ENCODE results near the gene XRN2.
"Not testable (repeated sequence)": the region's sequence is repeated elsewhere in the genome, so short reads cannot be mapped to it uniquely, and the experiment has no call there.

The XRN2 gene

DNA sequence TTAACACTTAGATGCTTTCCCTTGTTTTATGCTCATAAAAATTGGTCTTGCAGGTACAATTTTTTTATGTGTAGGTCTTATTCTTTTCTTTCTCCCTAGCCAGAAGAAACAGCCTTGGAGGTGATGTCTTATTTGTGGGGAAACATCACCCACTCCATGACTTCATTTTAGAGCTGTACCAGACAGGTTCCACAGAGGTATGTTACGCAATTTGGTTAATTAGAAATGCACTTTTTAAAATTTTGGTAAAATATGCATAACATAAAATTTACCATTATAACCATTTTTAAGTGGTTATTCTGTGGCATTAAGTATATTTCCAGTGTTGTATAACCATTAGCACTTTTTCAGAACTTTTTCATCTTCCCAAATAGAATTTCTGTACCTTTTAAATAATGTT lies 52.9 kb downstream of the XRN2 start:
- no peak for DNase-seq

DNA sequence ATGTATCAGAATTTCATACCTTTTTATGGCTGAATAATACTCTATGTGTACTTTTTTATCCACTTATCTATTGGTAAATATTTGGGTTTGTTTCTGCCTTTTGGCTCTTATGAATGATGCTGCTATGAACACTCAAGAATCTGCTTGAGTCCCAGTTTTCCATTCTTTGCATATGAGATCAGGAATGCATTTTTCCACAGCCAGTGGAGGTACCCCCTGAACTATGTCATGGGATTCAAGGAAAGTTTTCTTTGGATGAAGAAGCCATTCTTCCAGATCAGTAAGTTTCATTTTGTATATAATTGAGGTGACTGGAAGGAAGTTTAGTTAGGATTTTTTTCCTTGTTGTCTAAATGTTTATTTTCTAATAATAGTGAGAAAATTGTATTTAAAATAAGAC lies 53.3 kb downstream of the XRN2 start:
- DNase-seq, result no peak

DNA sequence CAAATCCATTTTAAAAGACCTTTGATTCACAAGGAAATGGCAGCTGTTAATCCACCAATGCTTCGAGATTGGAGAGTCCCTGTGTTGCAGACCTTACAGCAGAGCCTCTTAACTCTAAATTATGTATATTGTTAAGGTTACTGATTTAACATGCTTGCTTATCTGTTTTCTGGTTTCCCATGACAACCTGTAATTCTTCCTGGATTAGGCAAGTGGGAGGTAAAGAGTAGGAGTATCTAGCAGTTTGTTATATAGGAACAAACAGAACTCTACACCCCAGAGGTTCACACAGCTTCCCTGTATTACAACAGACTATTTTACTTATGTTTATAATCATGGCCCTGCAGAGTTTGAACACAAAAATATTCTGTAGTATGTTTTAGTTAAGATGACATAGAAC lies 54.7 kb downstream of the XRN2 start:
- no peak for DNase-seq

DNA sequence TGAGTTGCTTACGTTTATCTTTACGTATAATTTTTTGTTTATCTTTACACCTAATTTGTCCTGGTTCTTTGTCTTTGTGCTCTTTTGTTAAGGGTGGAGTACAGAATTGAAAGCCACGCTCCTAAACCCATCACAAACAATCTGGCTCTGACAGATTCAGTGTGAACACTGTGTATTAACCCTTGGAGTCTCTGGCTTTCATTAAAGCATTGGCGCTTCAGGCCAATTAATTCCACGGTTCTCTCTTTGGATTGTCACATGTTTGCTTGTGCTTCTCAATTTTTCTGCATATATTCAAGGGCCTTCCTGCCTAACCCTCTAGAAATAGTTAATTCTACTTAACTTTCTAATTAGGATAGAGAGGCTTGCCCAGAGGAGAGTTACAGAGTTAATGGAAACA lies 55.6 kb downstream of the XRN2 start:
- DNase-seq, result no peak

DNA sequence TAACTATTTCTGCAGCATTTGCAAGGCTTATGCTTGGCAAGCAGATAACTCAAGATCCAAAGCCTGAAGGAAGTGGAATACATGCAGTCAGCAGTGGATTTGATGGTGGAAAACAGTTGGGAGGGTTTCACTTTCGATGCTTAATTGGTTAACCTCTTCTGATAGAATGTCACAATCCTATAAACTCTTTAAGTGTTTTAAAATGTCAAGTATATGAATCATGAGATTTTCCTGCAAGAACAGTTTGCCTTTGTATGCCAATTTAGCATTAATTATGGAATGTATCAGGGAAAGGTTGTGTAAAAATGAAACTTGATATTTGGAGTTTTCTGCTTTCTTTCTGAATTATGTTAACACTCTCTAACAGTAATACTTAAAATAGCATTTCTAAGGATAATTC lies 57.6 kb downstream of the XRN2 start:
- no peak for DNase-seq

DNA sequence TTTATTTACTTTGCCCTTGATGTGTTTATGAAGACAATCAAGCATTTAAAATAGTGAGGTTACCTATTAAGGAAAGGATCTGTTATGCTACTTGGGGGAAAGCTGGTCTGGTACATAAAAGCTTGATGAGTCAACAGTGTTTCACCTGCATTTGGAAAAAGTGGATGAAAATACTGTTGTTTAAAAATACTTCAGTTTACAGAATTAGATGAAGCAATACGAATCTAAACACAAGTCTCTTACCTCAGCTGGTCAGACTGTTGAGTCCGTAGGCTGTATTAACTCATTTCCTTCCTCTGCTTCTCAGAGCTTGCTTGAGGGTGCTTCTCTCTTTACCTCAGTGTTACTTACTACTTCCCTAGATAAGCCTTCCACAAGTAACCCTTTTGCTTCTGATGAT lies 58.1 kb downstream of the XRN2 start:
- no peak for DNase-seq

DNA sequence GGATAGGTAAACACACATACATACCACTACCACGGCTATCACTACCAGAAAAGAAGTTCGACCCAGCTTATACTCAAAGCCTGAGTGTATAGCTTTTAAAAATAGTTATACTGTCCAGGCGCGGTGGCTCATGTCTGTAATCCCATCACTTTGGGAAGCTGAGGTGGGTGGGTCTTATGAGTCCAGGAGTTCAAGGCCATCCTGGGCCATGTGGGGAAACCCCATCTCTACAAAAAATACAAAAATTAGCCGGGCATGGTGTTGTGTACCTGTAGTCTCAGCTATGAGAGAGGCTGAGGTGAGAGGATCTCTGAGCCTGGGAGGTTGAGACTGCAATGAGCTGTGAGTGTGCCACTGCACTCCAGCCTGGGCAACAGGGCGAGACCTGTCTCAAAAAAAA lies 61.3 kb downstream of the XRN2 start:
- no peak for DNase-seq

DNA sequence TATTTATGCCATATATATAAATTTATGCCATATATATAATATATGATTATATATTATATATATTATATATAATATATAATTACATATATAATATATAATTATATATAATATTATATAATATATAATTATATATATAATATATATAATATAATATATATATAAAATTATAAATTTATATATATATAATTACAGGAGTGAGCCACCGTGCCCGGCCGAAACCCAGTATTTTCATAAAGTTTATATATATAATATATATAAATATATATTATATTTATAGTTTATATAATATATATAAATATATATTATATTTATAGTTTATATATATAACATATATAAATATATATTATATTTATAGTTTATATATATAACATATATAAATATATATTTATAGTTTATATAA lies 62.6 kb downstream of the XRN2 start:
- no peak for DNase-seq

DNA sequence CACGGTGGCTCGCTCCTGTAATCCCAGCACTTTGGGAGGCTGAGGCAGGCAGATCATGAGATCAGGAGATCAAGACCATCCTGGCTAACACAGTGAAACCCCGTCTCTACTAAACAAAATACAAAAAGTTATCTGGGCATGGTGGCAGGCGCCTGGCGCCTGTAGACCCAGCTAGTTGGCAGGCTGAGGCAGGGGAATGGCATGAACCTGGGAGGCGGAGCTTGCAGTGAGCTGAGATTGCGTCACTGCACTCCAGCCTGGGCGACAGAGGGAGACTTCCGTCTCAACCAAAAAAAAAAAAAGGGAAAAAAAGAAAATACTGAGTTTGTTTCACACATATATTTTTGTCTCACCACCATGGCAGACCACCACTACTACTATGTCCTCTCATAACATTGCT lies 63.1 kb downstream of the XRN2 start:
- DNase-seq, result not testable (repeated sequence)

DNA sequence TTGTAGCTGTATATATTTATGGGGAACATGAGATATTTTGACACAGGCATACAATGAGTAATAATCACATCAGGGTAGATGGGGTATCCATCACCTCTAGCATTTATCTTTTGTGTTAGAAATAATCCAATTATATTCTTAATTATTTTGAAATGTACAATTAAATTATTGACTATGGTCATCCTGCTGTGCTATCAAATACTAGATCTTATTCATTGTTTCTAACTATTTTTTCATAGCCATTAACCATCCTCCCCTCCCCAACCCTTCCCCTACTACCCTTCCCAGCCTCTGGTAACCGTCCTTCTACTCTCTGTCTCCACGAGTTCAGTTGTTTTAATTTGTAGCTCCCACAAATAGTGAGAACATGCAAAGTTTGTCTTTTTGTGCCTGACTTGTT lies 65.7 kb downstream of the XRN2 start:
- DNase-seq, result no peak

DNA sequence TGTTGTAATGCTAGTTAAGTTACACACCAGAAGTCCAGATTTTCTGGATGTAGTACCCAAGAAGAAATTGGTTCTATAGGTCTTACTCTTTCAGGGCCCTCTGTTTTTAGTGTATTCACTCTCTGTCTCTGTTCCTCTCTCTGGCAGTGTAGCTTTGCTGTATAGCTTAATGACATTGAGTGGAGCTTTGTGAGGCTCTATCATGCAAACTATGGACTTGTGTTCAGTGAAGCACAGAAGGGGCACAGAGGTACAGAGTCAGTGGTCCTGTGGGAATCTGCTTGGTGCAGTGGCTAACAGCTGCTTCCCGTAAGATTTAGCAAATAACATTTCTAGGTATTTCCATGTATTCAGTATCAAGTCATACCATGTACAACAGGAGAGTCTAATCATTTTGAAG lies 68.1 kb downstream of the XRN2 start:
- DNase-seq, result no peak

DNA sequence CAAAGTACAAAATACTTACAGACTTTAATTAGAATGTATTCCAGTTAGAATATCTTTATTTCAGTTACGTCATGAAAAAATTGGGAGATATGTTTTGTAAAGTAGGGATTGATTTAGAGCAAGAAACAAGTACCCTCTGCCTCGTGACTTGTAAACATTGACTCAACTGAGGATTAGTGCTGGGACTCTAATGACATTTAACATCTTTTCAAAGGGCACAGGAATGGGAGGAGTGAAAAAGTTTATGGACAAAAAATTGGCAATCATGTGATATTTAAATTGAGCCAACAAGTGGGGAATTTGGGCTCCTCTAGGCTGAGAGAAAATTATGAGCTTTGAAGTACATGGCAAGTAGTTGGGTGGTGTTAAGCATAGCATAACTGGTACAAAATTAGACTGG lies 68.9 kb downstream of the XRN2 start:
- no peak for DNase-seq

DNA sequence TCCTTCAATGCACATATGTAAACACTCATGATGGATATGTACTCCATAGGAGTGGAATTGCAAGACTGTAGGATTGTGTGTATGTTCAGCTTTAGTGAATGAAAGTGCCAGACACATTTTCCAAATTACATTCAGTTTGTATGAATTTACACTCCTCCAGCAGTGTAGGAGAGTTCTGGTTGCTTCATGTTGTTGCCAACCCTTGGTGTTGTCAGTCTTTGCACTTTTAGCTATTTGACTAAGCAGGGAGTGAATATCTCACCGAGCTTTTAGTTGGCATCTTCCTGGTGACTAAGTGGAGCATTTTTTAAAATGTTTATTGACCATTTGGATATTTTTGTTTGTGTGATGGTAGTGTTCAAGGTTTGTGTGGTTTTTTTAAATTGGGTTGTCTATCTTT lies 70.3 kb downstream of the XRN2 start:
- DNase-seq, result no peak

DNA sequence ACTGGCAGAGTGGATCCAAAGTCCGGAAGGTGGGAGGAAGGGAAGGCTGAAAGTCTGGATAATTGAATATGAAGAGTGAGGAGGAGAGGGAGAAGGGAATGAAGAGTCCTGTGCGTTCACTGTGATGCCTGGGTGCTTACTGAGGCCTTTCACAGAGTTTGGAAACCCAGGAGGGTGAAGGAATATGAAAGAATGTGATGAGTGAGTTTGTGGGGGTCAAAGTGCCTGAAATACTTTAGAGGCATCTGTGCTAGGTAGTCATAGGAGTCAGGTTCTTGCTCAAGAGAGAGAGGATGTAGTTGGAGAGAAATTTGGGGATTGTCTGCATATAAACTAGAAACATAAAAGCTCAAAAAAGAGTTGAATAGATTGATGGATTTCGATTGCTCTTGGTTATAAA lies 73.5 kb downstream of the XRN2 start:
- no peak for DNase-seq

DNA sequence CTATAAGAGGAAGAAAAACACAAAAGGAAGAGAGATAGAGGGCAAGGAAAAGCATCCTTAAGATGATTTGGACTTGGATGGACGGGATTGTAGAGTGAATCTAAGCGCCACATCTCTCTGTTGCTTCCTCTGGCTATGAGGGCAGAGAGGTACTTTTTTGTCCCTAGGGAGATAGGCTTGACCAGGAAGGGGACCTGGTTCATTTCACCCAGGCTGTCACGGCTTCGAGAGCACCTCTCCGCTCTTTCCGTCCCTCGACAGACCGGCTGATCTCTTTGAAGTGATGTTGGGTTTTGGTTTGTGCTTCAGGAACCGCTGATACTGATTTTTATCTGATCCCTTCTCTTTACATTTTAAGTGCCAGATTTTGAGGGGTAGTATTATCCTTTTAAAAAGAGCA lies 74.6 kb downstream of the XRN2 start:
- no peak for DNase-seq

DNA sequence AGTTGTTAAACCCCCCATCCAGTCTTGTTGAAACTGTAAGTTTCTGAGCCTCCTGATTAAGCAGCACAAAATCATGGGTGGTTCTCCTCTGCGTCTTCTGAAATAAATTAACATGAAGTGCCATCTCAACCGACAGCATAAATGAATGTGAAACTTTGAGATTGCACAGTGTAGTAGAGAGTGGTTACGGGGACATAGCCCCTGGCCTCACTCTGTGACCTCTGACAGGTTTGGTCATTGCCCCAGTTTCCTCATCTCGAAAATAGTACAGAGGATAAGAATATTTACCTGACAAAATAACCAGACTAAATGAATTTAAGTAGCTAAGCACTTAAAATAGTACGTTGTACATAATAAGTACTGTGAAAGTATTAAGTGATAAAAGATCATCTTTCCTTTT lies 75.1 kb downstream of the XRN2 start:
- no peak for DNase-seq

DNA sequence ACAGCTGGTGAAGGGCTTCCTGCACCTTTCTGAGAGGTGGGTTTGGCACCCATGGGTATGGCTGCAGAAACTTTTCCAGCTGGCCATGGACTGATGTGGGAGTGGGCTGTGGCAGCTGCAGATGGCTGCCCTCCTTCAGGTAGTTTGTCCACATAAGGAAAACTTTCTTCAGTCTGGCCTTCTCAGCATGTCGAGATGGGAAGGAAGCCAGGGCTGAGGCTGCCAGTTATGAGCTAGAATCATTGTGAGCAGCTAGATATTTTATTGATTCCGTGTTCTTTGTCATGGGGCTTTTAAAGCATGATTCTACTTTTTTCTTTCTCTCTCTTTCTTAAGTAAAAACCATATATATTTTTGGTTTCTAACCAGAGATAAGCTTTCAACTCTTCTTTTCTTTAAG lies 77.6 kb downstream of the XRN2 start:
- DNase-seq, result no peak

DNA sequence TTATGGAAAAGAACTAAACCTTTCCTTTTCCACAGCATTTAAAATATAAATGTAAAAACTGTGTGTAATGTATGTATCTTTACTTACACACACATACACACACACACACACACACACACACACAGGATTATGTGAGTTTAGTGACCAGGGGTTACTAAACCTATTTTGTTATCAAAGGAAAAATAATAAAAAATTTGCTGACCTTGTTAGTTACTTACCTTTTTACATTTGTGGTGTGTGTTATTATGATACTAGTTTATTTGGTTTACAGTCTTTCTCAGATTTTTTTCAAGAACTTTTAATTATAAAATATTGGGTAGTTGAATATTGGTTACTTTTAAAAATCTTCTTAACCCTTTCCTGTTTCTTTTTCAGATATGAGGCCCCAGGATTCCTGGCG lies 78.5 kb downstream of the XRN2 start:
- DNase-seq, result no peak

DNA sequence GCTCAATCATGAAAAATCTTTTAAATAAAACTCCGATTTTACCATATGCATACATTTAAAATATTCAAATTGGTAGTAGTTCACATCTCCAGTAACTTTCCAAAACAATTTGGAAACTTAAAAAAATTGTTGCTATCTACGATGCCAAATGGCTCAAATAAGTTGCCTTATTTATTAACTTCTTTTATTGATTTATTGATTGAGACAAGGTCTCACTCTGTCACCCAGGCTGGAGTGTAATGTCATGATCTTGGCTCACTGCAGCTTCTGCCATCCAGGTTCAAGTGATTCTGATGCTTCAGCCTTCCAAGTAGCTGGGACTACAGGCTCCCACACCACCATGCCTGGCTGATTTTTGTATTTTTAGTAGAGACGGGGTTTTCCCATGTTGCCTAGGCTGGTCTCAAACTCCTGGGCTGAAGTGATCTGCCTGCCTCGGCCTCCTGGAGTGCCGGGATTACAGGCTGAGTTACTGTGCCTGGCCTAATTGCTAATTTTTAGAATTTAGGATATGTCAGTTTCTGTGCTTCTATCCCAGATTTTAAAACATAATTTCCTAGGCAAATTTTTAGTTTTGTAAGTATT lies 81.3 kb downstream of the XRN2 start:
- DNase-seq, result no peak

DNA sequence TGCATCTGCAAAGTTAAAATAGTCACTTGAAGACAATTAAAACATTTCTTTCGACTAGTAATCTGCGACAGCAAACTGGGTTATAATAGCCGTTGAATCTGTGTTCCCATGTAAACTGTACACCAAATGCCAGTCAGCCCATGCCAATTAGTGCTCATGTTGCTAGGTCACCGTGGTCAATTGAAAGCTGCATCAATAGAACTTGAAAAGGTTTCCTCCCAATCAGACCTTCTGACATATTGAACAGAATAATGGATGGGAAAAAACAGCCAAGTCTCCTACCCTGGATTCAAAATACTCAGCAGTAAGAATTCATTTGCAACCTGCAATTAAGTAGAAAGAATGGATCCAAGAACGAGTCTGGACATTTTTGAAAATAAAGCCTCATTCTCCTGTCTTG lies 83.0 kb downstream of the XRN2 start:
- no peak for DNase-seq

DNA sequence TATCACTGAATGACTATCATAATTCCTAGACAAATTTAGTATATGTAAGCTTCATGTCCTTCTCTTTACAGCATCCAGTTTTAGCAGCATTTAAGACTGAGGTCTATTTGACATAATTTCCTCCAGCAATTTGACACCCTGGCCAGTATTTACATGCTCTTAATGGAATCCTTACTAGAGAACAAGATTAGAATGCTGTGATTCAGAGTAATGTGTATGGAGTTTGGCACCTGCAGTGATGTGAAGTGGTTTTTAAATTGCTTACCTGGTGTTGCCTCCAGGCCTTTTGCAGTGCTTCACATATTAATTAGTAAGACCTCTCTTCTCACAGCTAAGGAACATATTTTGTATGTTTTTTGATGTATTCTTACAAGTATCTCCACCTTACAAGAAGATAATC lies 84.4 kb downstream of the XRN2 start:
- DNase-seq, result no peak

DNA sequence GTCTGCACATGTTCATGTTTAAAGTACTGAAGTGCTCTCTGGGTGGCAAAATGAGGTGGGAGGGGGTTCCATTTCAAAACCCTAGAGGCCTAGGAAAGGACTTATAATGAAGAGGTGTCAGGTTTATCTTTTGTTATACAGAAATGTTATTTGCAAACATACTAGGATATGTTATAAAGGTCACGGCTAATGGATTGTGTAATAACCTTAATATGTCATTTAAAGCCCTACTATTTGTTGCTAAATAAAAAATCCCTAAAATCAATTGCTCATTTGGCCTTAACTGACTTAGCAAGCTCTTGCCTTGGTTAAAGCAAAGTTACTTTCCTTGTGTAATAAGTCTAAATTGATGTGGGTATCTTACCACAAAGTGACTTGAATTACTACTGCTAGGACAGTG lies 85.4 kb downstream of the XRN2 start:
- no peak for DNase-seq

DNA sequence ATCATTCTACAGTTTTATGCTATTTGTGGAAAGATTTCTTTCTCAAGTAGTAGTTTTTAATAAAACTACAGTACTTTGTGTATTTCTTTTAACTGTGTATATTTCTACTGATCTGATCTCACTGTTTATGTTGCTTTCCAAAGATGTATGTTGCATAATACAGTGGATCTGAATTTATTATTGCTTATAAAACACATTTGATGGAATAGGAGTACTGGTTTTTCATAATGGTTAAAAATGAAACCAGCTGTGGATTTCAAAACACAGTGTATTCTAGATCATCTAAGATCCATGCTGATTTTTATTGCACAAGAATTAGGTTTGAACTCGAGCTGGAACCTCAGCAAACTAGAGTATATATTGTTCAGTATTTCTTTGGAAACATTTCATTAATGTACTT lies 86.2 kb downstream of the XRN2 start:
- no peak for DNase-seq

DNA sequence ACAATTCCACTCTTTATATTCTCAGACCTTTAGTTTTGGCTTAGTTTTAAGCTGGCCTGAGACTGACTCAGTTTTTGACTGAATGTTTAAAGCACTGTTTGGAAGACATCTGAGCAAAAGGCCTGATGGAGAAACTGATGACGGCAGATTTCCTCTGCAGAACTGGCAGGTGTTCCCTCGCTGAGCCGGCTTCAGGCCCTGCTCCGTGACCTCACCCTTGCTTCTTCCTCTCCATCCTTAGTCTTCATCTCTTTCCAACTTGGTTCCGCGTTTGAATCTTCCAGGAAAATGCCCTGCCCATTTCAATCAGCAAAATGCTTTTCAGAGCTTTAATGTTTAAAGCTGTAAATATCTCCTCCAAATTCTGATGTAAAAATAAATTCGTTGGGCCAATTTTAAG lies 87.6 kb downstream of the XRN2 start:
- DNase-seq, result no peak

DNA sequence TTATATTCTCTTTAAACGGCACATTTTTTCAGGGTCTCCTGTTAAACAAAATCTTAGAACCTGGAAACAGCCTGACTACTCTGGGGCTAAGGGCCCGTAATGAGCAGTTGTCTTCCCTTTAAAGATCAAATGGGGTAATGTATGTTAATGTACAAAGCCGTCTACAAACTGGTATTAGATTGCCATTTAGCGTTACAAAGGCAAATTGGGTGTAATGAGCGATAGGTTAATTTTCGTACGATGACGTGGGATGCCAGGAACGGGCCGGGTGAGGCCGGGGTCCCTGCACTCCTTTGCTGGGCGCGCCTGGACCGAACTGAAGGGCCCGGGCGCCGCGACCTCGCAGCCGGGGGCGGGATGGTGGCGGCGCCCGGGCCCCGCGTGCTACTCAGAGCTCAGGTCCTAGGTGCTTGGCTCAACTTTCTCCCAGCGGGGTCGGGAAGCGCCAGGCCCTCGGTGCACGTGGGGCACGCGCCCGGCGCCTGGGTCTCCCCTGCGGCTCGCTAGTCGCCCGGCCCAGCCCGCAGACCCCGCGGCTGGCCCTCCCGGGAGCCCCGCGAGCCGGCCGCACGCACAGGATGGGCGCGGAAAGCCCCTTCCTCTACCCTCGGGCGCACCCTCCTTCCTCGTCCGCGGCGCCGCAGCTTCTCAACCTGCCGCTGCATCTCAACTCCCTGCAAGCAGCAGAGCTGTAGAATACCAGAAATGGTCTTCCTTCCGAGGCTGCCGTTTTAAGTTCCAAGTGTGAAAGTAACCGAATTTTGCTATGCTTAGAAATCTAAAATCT lies 88.2 kb downstream of the XRN2 start:
- DNase-seq, result no peak

Measured in CD4-positive, alpha-beta T cell treated with Interleukin-10 for 1 hour (primary cell).